Erythroblast (primary cell): ENCODE data around the gene TMEM143.

Source experiments
- GATA1 ChIP-seq: IDR thresholded peaks from 2 replicates; pipeline ENCODE4 v1.6.1; 2011; ENCODE audit warnings: low read depth, mild to moderate bottlenecking, control low read depth, low read length, moderate library complexity
- POLR2A ChIP-seq: IDR thresholded peaks from 2 replicates; pipeline ENCODE4 v1.6.1; 2011; ENCODE audit warnings: mild to moderate bottlenecking, low read length

GRCh38 chr19:48363810-48364597, at the start of gene TMEM143, which contains the start of gene SYNGR4:
- TF ChIP-seq POLR2A = peak; percentile 70
- no peak for TF ChIP-seq GATA1
